Activated T-cell treated with anti-CD3 and anti-CD28 coated beads, Interleukin-2, amount 50 U/mL, for 1 hour (primary cell): ENCODE data around the gene POLR3C.
"Not testable (repeated sequence)": the region's sequence is repeated elsewhere in the genome, so short reads cannot be mapped to it uniquely, and the experiment has no call there.

Source experiments
- DNase-seq: peaks from one replicate; pipeline ENCODE4 v3.0.0-alpha.2; 2020

Gene POLR3C

GRCh38 chr1:145824499-145824842 is 471 bp downstream of the POLR3C start:
- DNase-seq: no peak

GRCh38 chr1:145826030-145826429 is 2.0 kb downstream of the POLR3C start:
- no peak for DNase-seq

GRCh38 chr1:145827966-145828365 is 4.0 kb downstream of the POLR3C start:
- DNase-seq: no peak

- no peak for DNase-seq
Measured at GRCh38 chr1:145828367-145829026, 4.5 kb downstream of the POLR3C start.

- DNase-seq: not testable (repeated sequence)
Measured at GRCh38 chr1:145830810-145831209, 6.8 kb downstream of the POLR3C start.

- no peak for DNase-seq
Measured at GRCh38 chr1:145837656-145838055, 13.7 kb downstream of the POLR3C start.

GRCh38 chr1:145843031-145843430 is 19.0 kb downstream of the POLR3C start:
- no peak for DNase-seq

GRCh38 chr1:145845144-145845513 is 21.1 kb downstream of the POLR3C start:
- no peak for DNase-seq

- peak; percentile 81 for DNase-seq
Measured at GRCh38 chr1:145845514-145846161, 21.6 kb downstream of the POLR3C start, which contains the start of gene NUDT17. NUDT17 (plus strand) TSS chr1:145845630; CDS start chr1:145845641, 11 bp downstream.

GRCh38 chr1:145846201-145846612 is 22.2 kb downstream of the POLR3C start:
- DNase-seq: peak; percentile 39

- DNase-seq: no peak
Measured at GRCh38 chr1:145847827-145848226, 23.8 kb downstream of the POLR3C start.

GRCh38 chr1:145849356-145850160 is 25.6 kb downstream of the POLR3C start:
- no peak for DNase-seq

GRCh38 chr1:145855426-145855948 is 31.5 kb downstream of the POLR3C start:
- DNase-seq: no peak

- DNase-seq: no peak
Measured at GRCh38 chr1:145857170-145857569, 33.2 kb downstream of the POLR3C start.

- no peak for DNase-seq
Measured at GRCh38 chr1:145858238-145858900, 34.4 kb downstream of the POLR3C start.

- DNase-seq: peak; percentile 85
Measured at GRCh38 chr1:145858901-145859490, 35.0 kb downstream of the POLR3C start, which contains the start of gene PIAS3. PIAS3 (minus strand) TSS chr1:145859081; CDS start chr1:145858990, 91 bp downstream.

GRCh38 chr1:145859491-145860023 is 35.6 kb downstream of the POLR3C start:
- peak; percentile 75 for DNase-seq

- DNase-seq: no peak
Measured at GRCh38 chr1:145863282-145864018, 39.5 kb downstream of the POLR3C start.

- no peak for DNase-seq
Measured at GRCh38 chr1:145868232-145868631, 44.2 kb downstream of the POLR3C start.

GRCh38 chr1:145871994-145872924 is 48.3 kb downstream of the POLR3C start:
- peak; percentile 50 for DNase-seq
